ENCODE results near the gene SLC16A10. TPM values are rescaled to one million over a fixed set of nuclear protein-coding genes. Genes with fewer than 3 reads are reported as not detected.
A peak's percentile ranks its signal among the peaks of the same experiment; 100 is the strongest.
"Not testable (repeated sequence)": the region's sequence is repeated elsewhere in the genome, so short reads cannot be mapped to it uniquely, and the experiment has no call there.

SLC16A10 gene
- total RNA-seq: 1 to 10 TPM; 6.2 to 7.0 TPM

- Mint-ChIP-seq H3K36me3 (ENCODE audit: low read depth) (no peaks in the 10 kb centered on the region), H3K4me1 (peaks cover 37% of the 10 kb centered on the region), H3K9me3 (ENCODE audit: low read depth) (no peaks in the 10 kb centered on the region), H3K4me3 (peak within 1 kb of the TSS; percentile 91), H3K27me3 (no peaks in the 10 kb centered on the region), H3K27ac (peak within 1 kb of the TSS; percentile 90)
- ChIA-PET CTCF (interaction anchor here (0.6 to 2.6 kb wide), 4 partner anchors 9 to 407 kb away, joined by 3 to 8 read pairs (median 4); a partner anchor contains a TSS), POLR2A (interaction anchor here (0.6 to 1.1 kb wide), 2 partner anchors 28 to 105 kb away, joined by 3 to 4 read pairs; no protein-coding TSS in a partner anchor)
- ATAC-seq (peak; percentile 90), DNase-seq (peak; percentile 87)
- intact Hi-C loops (cut with DNase I, micrococcal nuclease): loop anchor here (1.0 to 5.0 kb wide), 10 partner anchors 35 to 905 kb away; partner anchors contain the start of genes CDC40 (in 1 of the 2), CDK19 (in 1 of the 2), FYN (in 1 of the 2) and REV3L (in 1 of the 2)
Measured at GRCh38 chr6:111087106-111087835, at the start of gene SLC16A10. SLC16A10 (plus strand) TSS chr6:111087503; CDS start chr6:111087753, 250 bp downstream.

- POLR2A ChIA-PET: no interaction called here
- no peaks in the 10 kb centered on the region for H3K9me3 Mint-ChIP-seq (ENCODE audit: low read depth)
- ATAC-seq (peak; percentile 99), DNase-seq (peak; percentile 59)
- no peaks in the 10 kb centered on the region for H3K27me3 Mint-ChIP-seq
- CTCF ChIA-PET: interaction anchor here (0.6 to 1.2 kb wide), 2 partner anchors 172 to 344 kb away, joined by 3 read pairs; no protein-coding TSS in a partner anchor
- peaks cover 7% of the 10 kb centered on the region for H3K4me1 Mint-ChIP-seq
- no peaks in the 10 kb centered on the region for H3K36me3 Mint-ChIP-seq (ENCODE audit: low read depth)
- intact Hi-C loops (cut with DNase I, micrococcal nuclease): no loop called here
- H3K4me3 Mint-ChIP-seq: no peak overlapping the region
- H3K27ac Mint-ChIP-seq: no peak overlapping the region
Measured at GRCh38 chr6:111038534-111039252, 48.6 kb upstream of the SLC16A10 start.

- H3K4me3 Mint-ChIP-seq: no peak overlapping the region
- ChIA-PET POLR2A (no interaction called here), CTCF (interaction anchor here (1.7 kb wide), 1 partner anchor 17 kb away, joined by 6 read pairs; no protein-coding TSS in a partner anchor)
- intact Hi-C loops (cut with DNase I, micrococcal nuclease): no loop called here
- H3K27ac Mint-ChIP-seq: no peak overlapping the region
- DNase-seq: no peak
- H3K36me3 Mint-ChIP-seq (ENCODE audit: low read depth): no peaks in the 10 kb centered on the region
- no peak for ATAC-seq
- H3K9me3 Mint-ChIP-seq (ENCODE audit: low read depth): no peaks in the 10 kb centered on the region
- H3K4me1 Mint-ChIP-seq: peaks cover 7% of the 10 kb centered on the region
- no peaks in the 10 kb centered on the region for H3K27me3 Mint-ChIP-seq
Measured at GRCh38 chr6:111041917-111042316, 45.4 kb upstream of the SLC16A10 start.

- no peaks in the 10 kb centered on the region for H3K27me3 Mint-ChIP-seq
- H3K9me3 Mint-ChIP-seq (ENCODE audit: low read depth): no peaks in the 10 kb centered on the region
- ATAC-seq: no peak
- intact Hi-C loops (cut with DNase I, micrococcal nuclease): no loop called here
- no peak for DNase-seq
- no peaks in the 10 kb centered on the region for H3K4me1 Mint-ChIP-seq
- no peak overlapping the region for H3K4me3 Mint-ChIP-seq
- no peak overlapping the region for H3K27ac Mint-ChIP-seq
- CTCF ChIA-PET: interaction anchor here (0.6 to 1.8 kb wide), 4 partner anchors 12 to 678 kb away, joined by 3 to 4 read pairs (median 4); no protein-coding TSS in a partner anchor
- POLR2A ChIA-PET: no interaction called here
- no peaks in the 10 kb centered on the region for H3K36me3 Mint-ChIP-seq (ENCODE audit: low read depth)
Measured at GRCh38 chr6:111047244-111047643, 40.1 kb upstream of the SLC16A10 start.

GRCh38 chr6:111050261-111051023 is 36.9 kb upstream of the SLC16A10 start:
- Mint-ChIP-seq H3K9me3 (ENCODE audit: low read depth) (no peaks in the 10 kb centered on the region), H3K4me1 (no peaks in the 10 kb centered on the region), H3K27me3 (no peaks in the 10 kb centered on the region), H3K4me3 (no peak overlapping the region), H3K27ac (no peak overlapping the region), H3K36me3 (ENCODE audit: low read depth) (no peaks in the 10 kb centered on the region)
- DNase-seq: no peak
- ATAC-seq: no peak
- ChIA-PET CTCF (interaction anchor here (0.5 to 1.0 kb wide), 2 partner anchors 9 to 63 kb away, joined by 3 to 4 read pairs; no protein-coding TSS in a partner anchor), POLR2A (no interaction called here)
- intact Hi-C loops (cut with DNase I, micrococcal nuclease): no loop called here

GRCh38 chr6:111052171-111052570 is 35.1 kb upstream of the SLC16A10 start:
- DNase-seq: no peak
- POLR2A ChIA-PET: no interaction called here
- ATAC-seq: no peak
- Mint-ChIP-seq H3K9me3 (ENCODE audit: low read depth) (no peaks in the 10 kb centered on the region), H3K27ac (no peak overlapping the region), H3K36me3 (ENCODE audit: low read depth) (no peaks in the 10 kb centered on the region), H3K27me3 (no peaks in the 10 kb centered on the region), H3K4me1 (no peaks in the 10 kb centered on the region), H3K4me3 (no peak overlapping the region)
- intact Hi-C loops (cut with DNase I, micrococcal nuclease): no loop called here
- CTCF ChIA-PET: interaction anchor here (1.8 kb wide), 1 partner anchor 158 kb away, joined by 7 read pairs; no protein-coding TSS in a partner anchor

GRCh38 chr6:111057074-111057752 is 30.1 kb upstream of the SLC16A10 start:
- ChIA-PET CTCF (interaction anchor here (0.6 to 3.8 kb wide), 22 partner anchors 8 to 986 kb away, joined by 3 to 42 read pairs (median 5); partner anchors contain the start of gene SLC16A10), POLR2A (no interaction called here)
- Mint-ChIP-seq H3K4me1 (peaks cover 3% of the 10 kb centered on the region), H3K36me3 (ENCODE audit: low read depth) (no peaks in the 10 kb centered on the region), H3K27me3 (no peaks in the 10 kb centered on the region), H3K9me3 (ENCODE audit: low read depth) (peaks cover 3% of the 10 kb centered on the region), H3K4me3 (no peak overlapping the region), H3K27ac (no peak overlapping the region)
- DNase-seq: peak; percentile 42
- intact Hi-C loops (cut with DNase I, micrococcal nuclease): loop anchor here (1.0 kb wide), 1 partner anchor 153 kb away; no protein-coding TSS in a partner anchor
- peak; percentile 72 for ATAC-seq

- ChIA-PET CTCF (no interaction called here), POLR2A (no interaction called here)
- Mint-ChIP-seq H3K27ac (no peak overlapping the region), H3K4me1 (peaks cover 3% of the 10 kb centered on the region), H3K9me3 (ENCODE audit: low read depth) (peaks cover 10% of the 10 kb centered on the region), H3K4me3 (no peak overlapping the region), H3K36me3 (ENCODE audit: low read depth) (no peaks in the 10 kb centered on the region), H3K27me3 (no peaks in the 10 kb centered on the region)
- ATAC-seq (no peak), DNase-seq (no peak)
- intact Hi-C loops (cut with DNase I, micrococcal nuclease): no loop called here
Measured at GRCh38 chr6:111061508-111061907, 25.8 kb upstream of the SLC16A10 start.

GRCh38 chr6:111061985-111062384 is 25.3 kb upstream of the SLC16A10 start:
- H3K36me3 Mint-ChIP-seq (ENCODE audit: low read depth); H3K4me1 Mint-ChIP-seq; H3K4me3 Mint-ChIP-seq; DNase-seq; intact Hi-C loops (cut with DNase I, micrococcal nuclease); POLR2A ChIA-PET; CTCF ChIA-PET; H3K27ac Mint-ChIP-seq; H3K27me3 Mint-ChIP-seq; ATAC-seq: not testable (repeated sequence)
- peaks cover 10% of the 10 kb centered on the region for H3K9me3 Mint-ChIP-seq (ENCODE audit: low read depth)

GRCh38 chr6:111062860-111063259 is 24.4 kb upstream of the SLC16A10 start:
- H3K36me3 Mint-ChIP-seq (ENCODE audit: low read depth): not testable (repeated sequence)

More at GRCh38 chr6:111062860-111063259, 24.4 kb upstream of the SLC16A10 start:
- H3K4me3 Mint-ChIP-seq; ATAC-seq; DNase-seq; CTCF ChIA-PET; intact Hi-C loops (cut with DNase I, micrococcal nuclease); H3K27me3 Mint-ChIP-seq; POLR2A ChIA-PET; H3K4me1 Mint-ChIP-seq; H3K27ac Mint-ChIP-seq: not testable (repeated sequence)
- peaks cover 10% of the 10 kb centered on the region for H3K9me3 Mint-ChIP-seq (ENCODE audit: low read depth)
